ENCODE measurements around the gene ZBTB12. TPM values are rescaled to one million over a fixed set of nuclear protein-coding genes. Genes with fewer than 3 reads are reported as not detected.

The ZBTB12 gene
- total and polyA plus RNA-seq, 2 of the 13 experiments (the other 11 are each of a cell fraction or from before 2014, with no cell fraction given): 4.8 to 6.0 TPM

GRCh38 chr6:31897612-31898382 lies 4.1 kb downstream of the ZBTB12 start, which contains the start of gene EHMT2 (continued):
- TF ChIP-seq RAD51 (IDR thresholded peaks at IDR 0.05; ENCODE audit: borderline replicate concordance) (peak; percentile 67), PITX1 (CRISPR knock-in tag; IDR thresholded peaks at IDR 0.05) (peak; percentile 51; the same call in 1 of the 2 replicates), ZNF510 (CRISPR knock-in tag; IDR thresholded peaks at IDR 0.05; ENCODE audit: low read depth) (0 out of 2 replicates have a peak, but pooled peaks have one; percentile 42)

- ChIA-PET CTCF (ENCODE audit: low intra/inter-chr PET ratio, low total read pairs) (no interaction called here), POLR2A (interaction anchor here (0.6 to 4.7 kb wide), 18 partner anchors 11 to 241 kb away, joined by 3 to 41 read pairs (median 8); partner anchors contain the start of genes APOM, CFB, DXO and HSPA1B)
- H3K9me3 ChIP-seq (ENCODE audit: low read length): no peaks in the 10 kb centered on the region
- intact Hi-C loops (cut with micrococcal nuclease; ENCODE audit: unreplicated experiment): loop anchor here (2.0 to 5.0 kb wide), 2 partner anchors 32 to 65 kb away; no protein-coding TSS in a partner anchor
- no peak overlapping the region for H2AFZ ChIP-seq (ENCODE audit: low read length)
- H3K4me2 ChIP-seq (ENCODE audit: low read depth, low read length): peak overlapping the region; percentile 97
- in situ Hi-C loops (cut with HindIII; ENCODE audit: extremely low pct_ligation_motif_present, low pct_unique_long_range_greater_than_20kb): no loop called here
- no TSS peak for BruUV-seq (replicated peaks)
- ATAC-seq (peak; percentile 6), DNase-seq (ENCODE audit: low spot score) (no peak), FAIRE-seq (no peak)
- H3K36me3 ChIP-seq (replicated peaks in 1 of 2; ENCODE audit: control insufficient read depth in 1 of 2, insufficient read depth in 2 of 2, low read length in 2 of 2): peaks cover 19 to 28% of the 10 kb centered on the region in 2 experiments
- peaks cover 26% of the 10 kb centered on the region for H3K79me2 ChIP-seq (ENCODE audit: insufficient read depth, low read length)
- H3K27ac ChIP-seq (ENCODE audit: extremely low read length, insufficient read depth, low read length): peak overlapping the region; percentile 69
- H3K27me3 ChIP-seq (ENCODE audit: control insufficient read depth in 1 of 2, insufficient read depth in 2 of 2, low read length in 2 of 2): peaks cover 0 to 7% of the 10 kb centered on the region in 2 experiments; a peak in 1 of 5 replicates
- H3K9ac ChIP-seq (ENCODE audit: insufficient read depth, low read depth, low read length): peak overlapping the region; percentile 84
- peak overlapping the region; percentile 89 to 100 (median 96) for H3K4me3 ChIP-seq (replicated peaks in 1 of 3; ENCODE audit: insufficient read depth in 1 of 3, low read depth in 2 of 3, low read length in 3 of 3)
- 4% methylated on average over 8 of the region's 62 CpGs for WGBS (ENCODE audit: low lambda C conversion rate)
- H4K20me1 ChIP-seq (ENCODE audit: insufficient read depth, low read length): no peaks in the 10 kb centered on the region
- H3K4me1 ChIP-seq (ENCODE audit: insufficient read depth, low read length): peaks cover 35% of the 10 kb centered on the region
- TF ChIP-seq ZNF709 (CRISPR knock-in tag; IDR thresholded peaks at IDR 0.05): no peak
- no peak for TF ChIP-seq PREB (CRISPR knock-in tag; IDR thresholded peaks at IDR 0.05)
- no peak for TF ChIP-seq MIER3 (CRISPR knock-in tag; IDR thresholded peaks at IDR 0.05; ENCODE audit: borderline replicate concordance)
- no peak for TF ChIP-seq MEIS1 (CRISPR knock-in tag; IDR thresholded peaks at IDR 0.05; ENCODE audit: borderline replicate concordance)
- TF ChIP-seq MXI1 (IDR thresholded peaks at IDR 0.05; ENCODE audit: borderline replicate concordance, low read depth, low read length): no peak; the same call in 2 of the 3 replicates
- no peak for TF ChIP-seq SRF (IDR thresholded peaks at IDR 0.05; ENCODE audit: low read depth, low read length)
- no peak; the same call in 1 of the 2 replicates for TF ChIP-seq KAT7 (CRISPR knock-in tag; IDR thresholded peaks at IDR 0.05; ENCODE audit: borderline replicate concordance)
- TF ChIP-seq ZNF768 (CRISPR knock-in tag; IDR thresholded peaks at IDR 0.05): no peak
- no peak for TF ChIP-seq ZKSCAN8 (CRISPR knock-in tag; IDR thresholded peaks at IDR 0.05; ENCODE audit: borderline replicate concordance)
- TF ChIP-seq ZNF441 (CRISPR knock-in tag; IDR thresholded peaks at IDR 0.05; ENCODE audit: borderline replicate concordance): 0 out of 2 replicates have a peak, but pooled peaks have one; percentile 5
- TF ChIP-seq ZMYM4 (CRISPR knock-in tag; IDR thresholded peaks at IDR 0.05): peak; percentile 7; the same call in 1 of the 2 replicates
- TF ChIP-seq NFE2L1 (CRISPR knock-in tag; IDR thresholded peaks at IDR 0.05; ENCODE audit: borderline replicate concordance): no peak
- no peak for TF ChIP-seq ZHX1 (CRISPR knock-in tag; IDR thresholded peaks at IDR 0.05; ENCODE audit: low read depth)
- no peak for TF ChIP-seq GFI1 (CRISPR knock-in tag; IDR thresholded peaks at IDR 0.05; ENCODE audit: borderline replicate concordance)
Measured at GRCh38 chr6:31896856-31897611, 4.9 kb downstream of the ZBTB12 start.

Data from HepG2 (cell line).